OCI-LY3 (cell line): Measurements from ENCODE around the gene SLC27A1.
A peak's percentile ranks its signal among the peaks of the same experiment; 100 is the strongest.

ENCODE experiments used
- H2AFZ ChIP-seq: fragments of 200-600, 300-600 bp; shearing (Covaris generic); 2 replicates; pipeline ENCODE4 v1.6.0; 2014; ENCODE audit warnings: antibody characterized with exemption, low read depth, low read length
- H3K27ac ChIP-seq: fragments of 200-600, 300-600 bp; sonication (generic); 2 replicates; pipeline ENCODE4 v1.5.1; 2014; ENCODE audit warnings: mild to moderate bottlenecking, low read length, moderate library complexity, mixed read lengths
- H3K27me3 ChIP-seq: fragments of 200-600, 300-600 bp; sonication (generic); 2 replicates; pipeline ENCODE4 v1.6.1; 2014; ENCODE audit warnings: low read depth, low read length, mixed read lengths
- H3K36me3 ChIP-seq: fragments of 200-600, 300-600 bp; sonication (generic); replicated peaks from 2 replicates; pipeline ENCODE3; 2014; ENCODE audit warnings: low read depth, low read length, mixed read lengths
- H3K4me1 ChIP-seq: fragments of 300-600, 200-600 bp; sonication (generic); 2 replicates; pipeline ENCODE4 v1.6.1; 2014; ENCODE audit warnings: low read length, mixed read lengths
- H3K4me2 ChIP-seq: fragments of 200-600, 300-600 bp; sonication (generic); 2 replicates; pipeline ENCODE4 v1.6.1; 2014; ENCODE audit warnings: low read length, mixed read lengths
- H3K4me3 ChIP-seq: fragments of 300-600, 200-600 bp; sonication (generic); 2 replicates; pipeline ENCODE4 v1.5.1; 2014; ENCODE audit warnings: antibody characterized with exemption, mild to moderate bottlenecking, low read length, moderate library complexity
- H3K79me2 ChIP-seq: fragments of 300-600, 200-600 bp; shearing (Covaris generic); 2 replicates; pipeline ENCODE4 v1.6.1; 2014; ENCODE audit warnings: mild to moderate bottlenecking, low read length, mixed read lengths
- H3K9ac ChIP-seq: fragments of 300-600, 200-600 bp; shearing (Covaris generic); 2 replicates; pipeline ENCODE4 v1.6.0; 2014; ENCODE audit warnings: mild to moderate bottlenecking, low read length, moderate library complexity
- H3K9me3 ChIP-seq: fragments of 200-600, 300-600 bp; shearing (Covaris generic); 2 replicates; pipeline ENCODE4 v1.6.1; 2014; ENCODE audit warnings: low read length, mixed read lengths; ENCODE audit not compliant: insufficient read depth
- H4K20me1 ChIP-seq: fragments of 200-600, 300-600 bp; sonication (generic); 2 replicates; pipeline ENCODE4 v1.6.1; 2016; ENCODE audit warnings: low read length, mixed read lengths; ENCODE audit not compliant: insufficient read depth
- CTCF ChIP-seq: fragments of 200-600, 300-600 bp; sonication (generic); IDR thresholded peaks from 2 replicates; pipeline ENCODE4 v1.5.1; 2014; ENCODE audit warnings: antibody characterized with exemption, low read length, low read depth
- EZH2phosphoT487 ChIP-seq: fragments of 200-600 bp; shearing (Covaris generic); IDR thresholded peaks from 2 replicates; pipeline ENCODE4 v1.6.1; 2018; ENCODE audit warnings: antibody characterized with exemption, mixed run types, low read depth

SLC27A1 gene

DNA sequence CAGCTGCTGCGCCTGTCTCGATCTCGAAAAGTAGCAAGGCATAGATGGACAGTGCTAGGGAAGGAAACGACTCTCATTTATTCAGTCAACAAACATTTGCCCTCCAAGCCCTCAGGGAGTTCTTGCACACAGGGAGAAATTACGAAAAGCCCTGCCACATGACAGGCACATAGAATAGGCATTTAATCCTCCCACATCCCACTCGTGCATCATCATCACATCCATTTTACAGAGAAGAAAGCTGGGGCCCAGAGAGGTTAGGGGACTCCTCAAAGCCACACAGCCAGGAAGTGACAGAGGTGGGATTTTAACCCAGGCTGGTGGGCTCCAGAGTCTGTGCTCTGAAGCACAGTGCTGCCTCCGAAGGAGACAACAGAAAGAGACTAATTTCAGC, 33.5 kb upstream of the SLC27A1 start:
- no peak for TF ChIP-seq EZH2phosphoT487
- no peak for TF ChIP-seq CTCF
- no peak overlapping the region for H3K9ac ChIP-seq
- H3K4me2 ChIP-seq = no peak overlapping the region
- no peaks in the 10 kb centered on the region for H3K4me1 ChIP-seq
- H3K27ac ChIP-seq = no peak overlapping the region
- no peaks in the 10 kb centered on the region for H4K20me1 ChIP-seq
- H3K4me3 ChIP-seq = no peak overlapping the region
- H3K27me3 ChIP-seq = no peaks in the 10 kb centered on the region
- H3K79me2 ChIP-seq = no peaks in the 10 kb centered on the region
- no peaks in the 10 kb centered on the region for H3K36me3 ChIP-seq
- no peak overlapping the region for H2AFZ ChIP-seq
- H3K9me3 ChIP-seq = no peaks in the 10 kb centered on the region

- Histone ChIP-seq H3K79me2 (no peaks in the 10 kb centered on the region), H3K36me3 (no peaks in the 10 kb centered on the region), H3K9ac (no peak overlapping the region), H3K4me3 (no peak overlapping the region), H3K9me3 (no peaks in the 10 kb centered on the region), H4K20me1 (no peaks in the 10 kb centered on the region), H3K4me1 (no peaks in the 10 kb centered on the region), H2AFZ (no peak overlapping the region), H3K27ac (no peak overlapping the region), H3K4me2 (no peak overlapping the region), H3K27me3 (no peaks in the 10 kb centered on the region; the same call in 1 of the 2 replicates)
- TF ChIP-seq CTCF = peak; percentile 60
- no peak for TF ChIP-seq EZH2phosphoT487
Measured at GRCh38 chr19:17441241-17442021, 28.9 kb upstream of the SLC27A1 start.

GRCh38 chr19:17445526-17446165, 24.7 kb upstream of the SLC27A1 start:
- Histone ChIP-seq H3K27me3 (peaks cover 6% of the 10 kb centered on the region; the same call in 1 of the 2 replicates), H3K4me2 (no peak overlapping the region), H4K20me1 (no peaks in the 10 kb centered on the region), H3K4me3 (no peak overlapping the region), H2AFZ (no peak overlapping the region), H3K4me1 (no peaks in the 10 kb centered on the region), H3K27ac (no peak overlapping the region), H3K79me2 (no peaks in the 10 kb centered on the region), H3K9ac (no peak overlapping the region), H3K9me3 (no peaks in the 10 kb centered on the region), H3K36me3 (no peaks in the 10 kb centered on the region)
- no peak for TF ChIP-seq CTCF
- no peak for TF ChIP-seq EZH2phosphoT487

- no peaks in the 10 kb centered on the region for H3K4me1 ChIP-seq
- no peak overlapping the region for H3K4me2 ChIP-seq
- no peaks in the 10 kb centered on the region for H3K9me3 ChIP-seq
- H3K27me3 ChIP-seq = peaks cover 6% of the 10 kb centered on the region; the same call in 1 of the 2 replicates
- H4K20me1 ChIP-seq = no peaks in the 10 kb centered on the region
- H3K4me3 ChIP-seq = no peak overlapping the region
- H3K36me3 ChIP-seq = no peaks in the 10 kb centered on the region
- TF ChIP-seq CTCF = no peak
- TF ChIP-seq EZH2phosphoT487 = no peak
- H3K9ac ChIP-seq = no peak overlapping the region
- no peaks in the 10 kb centered on the region for H3K79me2 ChIP-seq
- H2AFZ ChIP-seq = no peak overlapping the region
- no peak overlapping the region for H3K27ac ChIP-seq
Measured at GRCh38 chr19:17447704-17448130, 22.6 kb upstream of the SLC27A1 start.
